K562 (cell line): ENCODE measurements around the gene LSM12. TPM values are rescaled to one million over a fixed set of nuclear protein-coding genes. Genes with fewer than 3 reads are reported as not detected.

Experiments used
- E2F6 ChIP-seq, 2 experiments: IDR thresholded peaks; 2 replicates each; pipeline ENCODE4 v1.6.1; 2011; ENCODE audit warnings: borderline replicate concordance in 1 of 2, control low read depth in 1 of 2, low read depth in 1 of 2, low read length in 1 of 2, mild to moderate bottlenecking in 1 of 2, mixed read lengths in 1 of 2, moderate library complexity in 1 of 2; ENCODE audit not compliant: insufficient read depth in 1 of 2, insufficient read length in 1 of 2, poor library complexity in 1 of 2, severe bottlenecking in 1 of 2; ENCODE audit errors: extremely low read depth in 1 of 2
- HLTF ChIP-seq: fragments of 450-650 bp; IDR thresholded peaks from 2 replicates; pipeline ENCODE4 v1.6.1; 2016
- NEUROD1 ChIP-seq: fragments of 150-350 bp; IDR thresholded peaks from 2 replicates; pipeline ENCODE4 v1.6.1; 2014; ENCODE audit warnings: borderline replicate concordance, low read length, low read depth; ENCODE audit not compliant: partially characterized antibody
- NR2C2 ChIP-seq, 2 experiments: fragments of 200-800 bp in 1 of 2; sonication (Bioruptor generic) in 1 of 2; sonication (generic) in 1 of 2; formaldehyde crosslinking in 1 of 2; IDR thresholded peaks; 2 replicates each; pipeline versions ENCODE4 v1.6.1 to v1.8.0; 2016 to 2022; ENCODE audit warnings: mild to moderate bottlenecking in 1 of 2, missing compliant biosample characterization in 1 of 2, missing genetic modification characterization in 1 of 2, missing genetic modification reagents in 1 of 2
- POLR2H ChIP-seq: IDR thresholded peaks from 2 replicates; pipeline ENCODE4 v1.6.1; 2016; ENCODE audit warnings: missing genetic modification characterization, low read depth, mild to moderate bottlenecking, control low read depth, missing compliant biosample characterization, moderate library complexity
- TFAP4 ChIP-seq: sonication (generic); formaldehyde crosslinking; IDR thresholded peaks from 2 replicates; pipeline ENCODE4 v1.8.0; 2022; ENCODE audit warnings: missing genetic modification reagents, mild to moderate bottlenecking, moderate library complexity, borderline replicate concordance
- UBTF ChIP-seq, 2 experiments: IDR thresholded peaks; 2 replicates each; pipeline ENCODE4 v1.6.1; 2012; ENCODE audit warnings: improper control_type of control experiment in 2 of 2, low read depth in 2 of 2, low read length in 2 of 2, borderline replicate concordance in 1 of 2
- ZNF318 ChIP-seq, 2 experiments: fragments of 450-650 bp; IDR thresholded peaks; 2 replicates each; pipeline ENCODE4 v1.6.1; 2016; ENCODE audit warnings: mild to moderate bottlenecking in 2 of 2, borderline replicate concordance in 1 of 2, low read depth in 1 of 2, moderate library complexity in 1 of 2
- ZNF740 ChIP-seq, 3 experiments: fragments of 200-800 bp in 1 of 3; sonication (Bioruptor generic) in 1 of 3; sonication (generic) in 1 of 3; formaldehyde crosslinking in 1 of 3; IDR thresholded peaks; 2 replicates each; pipeline versions ENCODE4 v1.6.1 to v1.8.0; 2016 to 2022; ENCODE audit warnings: mild to moderate bottlenecking in 2 of 3, missing compliant biosample characterization in 2 of 3, missing genetic modification characterization in 2 of 3, missing genetic modification reagents in 1 of 3
- polyA plus RNA-seq, 8 experiments: library from polyadenylated mRNA; depleted of rRNA in 4 of 8; stranded (reverse) in 5 of 8; unstranded in 3 of 8; fragments of >200 nt; fragmentation: Nextera tagmentation in 2 of 8; fragmentation: Illumina TruSeq in 1 of 8; extraction: Ambion mirVana in 2 of 8; extraction: Trizol in 1 of 8; gene quantifications; 2 replicates each; pipeline versions ENCODE4 v1.2.1 to v1.2.3, GENCODE V29; 2011 to 2014; ENCODE audit warnings: inconsistent platforms in 1 of 8, missing spikeins in 1 of 8
- total RNA-seq, 7 experiments: library from RNA; depleted of rRNA in 6 of 7; stranded (reverse); fragments of >200 nt in 6 of 7; fragmentation: Illumina TruSeq in 2 of 7; extraction: Trizol in 2 of 7; gene quantifications; 2 replicates each; pipeline versions ENCODE4 v1.2.1 to v1.2.3, GENCODE V29; 2011 to 2021; ENCODE audit warnings: low replicate concordance in 1 of 7

LSM12 gene
- total and polyA plus RNA-seq, 9 of the 15 experiments (the other 6 are each of a cell fraction or from before 2014, with no cell fraction given), result 53.0 to 258 (median 89.3) TPM

GRCh38 chr17:44014437-44015172 lies 51.9 kb downstream of the LSM12 start, which contains the start of gene TMEM101 (continued):
- TF ChIP-seq ZNF318 (IDR thresholded peaks at IDR 0.05; ENCODE audit: borderline replicate concordance in 1 of 2, low read depth in 1 of 2), result no peak
- TF ChIP-seq NEUROD1, result peak; percentile 86
- TF ChIP-seq TFAP4 (CRISPR knock-in tag), result peak; percentile 98
- peak; percentile 99 for TF ChIP-seq NR2C2 (CRISPR knock-in tag; IDR thresholded peaks at IDR 0.05)
- TF ChIP-seq NR2C2 (tag; IDR thresholded peaks at IDR 0.05), result peak; percentile 100
- TF ChIP-seq ZNF740 (CRISPR knock-in tag; IDR thresholded peaks at IDR 0.05), result peak; percentile 59; the same call in 1 of the 2 replicates
- no peak for TF ChIP-seq ZNF740 (tag; IDR thresholded peaks at IDR 0.05)
- TF ChIP-seq HLTF, result peak; percentile 40; the same call in 1 of the 2 replicates
- peak; percentile 48 to 59; a peak in 1 of 4 replicates for TF ChIP-seq UBTF (IDR thresholded peaks at IDR 0.05; ENCODE audit: borderline replicate concordance in 1 of 2, low read depth in 2 of 2, low read length in 2 of 2)
- peak; percentile 30 to 58 for TF ChIP-seq E2F6 (IDR thresholded peaks at IDR 0.05; ENCODE audit: borderline replicate concordance in 1 of 2, extremely low read depth in 1 of 2, insufficient read depth in 1 of 2, insufficient read length in 1 of 2, low read depth in 1 of 2, low read length in 1 of 2, poor library complexity in 1 of 2, severe bottlenecking in 1 of 2)
- TF ChIP-seq POLR2H (tag), result no peak; the same call in 1 of the 2 replicates
